Raji (cell line): ENCODE measurements around the gene C2.

ENCODE experiments used
- POLR2A ChIP-seq: IDR thresholded peaks from 2 replicates; pipeline ENCODE4 v1.6.1; 2011; ENCODE audit warnings: low read depth, low read length, control low read depth; ENCODE audit not compliant: insufficient read depth

The C2 gene

DNA sequence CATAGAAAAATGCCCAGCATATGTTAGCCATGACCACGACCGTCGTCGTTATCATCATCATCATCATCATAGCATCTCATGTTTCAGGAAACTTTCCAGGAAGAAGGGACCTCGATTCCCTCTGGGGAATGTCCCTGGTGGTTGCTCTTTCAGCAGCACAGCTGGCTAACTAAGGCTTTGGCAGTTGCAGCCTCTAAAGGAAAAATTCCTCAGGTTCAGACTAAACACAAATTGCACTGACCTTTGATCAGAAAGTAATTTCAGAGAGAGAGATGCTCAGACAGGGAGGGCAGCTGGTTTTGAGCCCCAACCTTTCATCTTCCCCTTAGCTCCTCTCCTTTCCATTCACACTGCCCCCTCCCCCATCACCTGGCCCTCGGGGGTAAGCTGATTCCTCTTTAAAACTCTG lies 12.7 kb downstream of the C2 start:
- TF ChIP-seq POLR2A, result no peak

DNA sequence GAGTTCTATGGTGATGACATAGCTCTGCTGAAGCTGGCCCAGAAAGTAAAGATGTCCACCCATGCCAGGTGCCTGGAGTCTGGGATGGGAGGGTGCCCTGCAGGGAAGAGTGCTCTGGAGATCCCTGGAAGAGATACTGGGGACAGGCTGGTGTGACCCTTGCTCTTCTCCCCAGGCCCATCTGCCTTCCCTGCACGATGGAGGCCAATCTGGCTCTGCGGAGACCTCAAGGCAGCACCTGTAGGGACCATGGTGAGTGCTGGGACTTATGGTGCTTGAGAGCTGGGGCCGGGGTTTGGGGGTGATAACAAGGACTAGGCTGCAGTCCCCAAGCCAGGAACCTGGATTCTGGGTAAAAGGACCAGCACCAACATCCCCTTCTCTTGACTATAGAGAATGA lies 16.2 kb downstream of the C2 start:
- no peak for TF ChIP-seq POLR2A

GRCh38 chr6:31945154-31945506 lies 17.6 kb downstream of the C2 start:
- no peak for TF ChIP-seq POLR2A

GRCh38 chr6:31945507-31946369 lies 18.2 kb downstream of the C2 start, which contains the start of gene CFB:
Gene CFB (plus strand): TSS chr6:31946095. CDS start chr6:31946222, 127 bp downstream.
- TF ChIP-seq POLR2A, result no peak

- TF ChIP-seq POLR2A, result no peak
Measured at GRCh38 chr6:31946370-31946885, 18.9 kb downstream of the C2 start.

DNA sequence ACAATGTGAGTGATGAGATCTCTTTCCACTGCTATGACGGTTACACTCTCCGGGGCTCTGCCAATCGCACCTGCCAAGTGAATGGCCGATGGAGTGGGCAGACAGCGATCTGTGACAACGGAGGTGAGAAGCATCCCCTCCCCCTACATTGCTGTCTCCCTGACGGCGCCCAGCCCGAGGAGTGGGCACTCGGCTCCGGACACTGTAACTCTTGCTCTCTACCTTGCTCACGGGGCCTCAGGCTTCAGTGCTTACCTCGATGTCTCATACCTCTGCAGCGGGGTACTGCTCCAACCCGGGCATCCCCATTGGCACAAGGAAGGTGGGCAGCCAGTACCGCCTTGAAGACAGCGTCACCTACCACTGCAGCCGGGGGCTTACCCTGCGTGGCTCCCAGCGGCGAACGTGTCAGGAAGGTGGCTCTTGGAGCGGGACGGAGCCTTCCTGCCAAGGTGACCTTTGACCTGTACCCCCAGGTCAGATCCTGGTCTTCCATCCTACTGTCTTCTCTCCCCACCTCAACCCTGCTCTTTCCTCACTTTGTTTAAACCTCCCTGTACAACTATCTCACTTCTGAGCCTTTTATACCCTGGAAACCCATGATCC lies 19.7 kb downstream of the C2 start:
- no peak for TF ChIP-seq POLR2A

- TF ChIP-seq POLR2A, result no peak
Measured at GRCh38 chr6:31947864-31948263, 20.3 kb downstream of the C2 start.

- no peak for TF ChIP-seq POLR2A
Measured at GRCh38 chr6:31948306-31948705, 20.8 kb downstream of the C2 start.

- TF ChIP-seq POLR2A, result no peak
Measured at GRCh38 chr6:31948753-31949413, 21.4 kb downstream of the C2 start.

- 0 out of 2 replicates have a peak, but pooled peaks have one; percentile 4 for TF ChIP-seq POLR2A
Measured at GRCh38 chr6:31949926-31950548, 22.5 kb downstream of the C2 start.

- no peak for TF ChIP-seq POLR2A
Measured at GRCh38 chr6:31952140-31952805, 24.8 kb downstream of the C2 start.

- no peak for TF ChIP-seq POLR2A
Measured at GRCh38 chr6:31952890-31953289, 25.4 kb downstream of the C2 start.

DNA sequence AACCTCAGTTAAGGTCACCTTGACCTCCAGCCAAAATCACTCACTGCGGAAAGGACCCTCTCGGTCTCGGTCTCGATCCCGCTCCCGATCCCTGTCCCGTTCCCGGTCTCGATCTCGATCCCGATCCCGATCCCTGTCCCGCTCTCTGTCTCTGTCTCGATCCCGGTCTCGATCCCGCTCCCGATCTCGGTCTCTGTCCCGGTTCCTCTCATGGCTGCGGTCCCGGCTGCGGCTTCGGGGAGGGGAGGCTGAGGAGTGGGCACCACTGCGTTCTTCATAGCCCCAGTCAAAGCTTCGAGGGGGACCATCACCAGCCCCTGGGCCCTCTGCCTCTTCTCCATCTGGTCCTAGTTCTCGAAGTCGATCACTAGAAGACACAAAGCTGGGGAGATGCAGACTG lies 27.0 kb downstream of the C2 start:
- TF ChIP-seq POLR2A, result no peak

- no peak for TF ChIP-seq POLR2A
Measured at GRCh38 chr6:31956796-31957195, 29.3 kb downstream of the C2 start.

DNA sequence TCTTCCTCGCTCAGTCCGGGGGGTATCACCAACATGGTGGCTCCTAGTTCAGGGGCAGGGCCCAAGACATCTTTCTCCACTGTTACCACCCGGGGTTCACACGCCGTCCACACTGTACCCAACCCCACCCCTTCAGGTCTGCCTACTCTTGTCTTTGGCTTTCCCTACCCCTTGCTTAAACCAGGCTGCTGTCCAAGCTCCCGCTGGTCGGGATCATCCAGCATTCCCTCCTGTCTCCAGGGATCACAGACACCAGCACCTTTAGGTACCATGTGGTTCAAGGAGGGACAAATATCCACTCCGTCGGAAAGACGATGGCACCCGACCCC lies 30.9 kb downstream of the C2 start:
- no peak for TF ChIP-seq POLR2A
